WTC11 (cell line): Measurements from ENCODE around the gene TRIM42. TPM values are rescaled to one million over a fixed set of nuclear protein-coding genes. Genes with fewer than 3 reads are reported as not detected.

ENCODE experiments used
- ATAC-seq: fragments of 200-7000 bp; cut with Tn5 transposase; 2 replicates; pipeline ENCODE4 v1.10.0; 2021; ENCODE audit warnings: mild to moderate bottlenecking, moderate library complexity
- CTCF ChIA-PET: fragments of 300-600 bp; sonication (Branson Sonifier 250); formaldehyde crosslinking; loops from one replicate; lab custom pipeline; 2021; ENCODE audit warnings: antibody characterized with exemption; lab: Charles Lee
- POLR2A ChIA-PET: fragments of 350-600 bp; sonication (Branson Sonifier 250); formaldehyde crosslinking; loops from one replicate; lab custom pipeline; 2021; ENCODE audit warnings: antibody characterized with exemption; lab: Charles Lee
- DNase-seq: peaks from one replicate; pipeline ENCODE4 v3.0.0; 2021; ENCODE audit warnings: low spot score
- H3K27ac Mint-ChIP-seq: 2 replicates; pipeline ENCODE4 v1.8.0; 2021; ENCODE audit warnings: mixed read lengths
- H3K27me3 Mint-ChIP-seq: 2 replicates; pipeline ENCODE4 v1.8.0; 2021; ENCODE audit warnings: low read depth, mild to moderate bottlenecking, moderate library complexity, mixed read lengths
- H3K36me3 Mint-ChIP-seq: 2 replicates; pipeline ENCODE4 v1.8.0; 2021; ENCODE audit warnings: mixed read lengths
- H3K4me1 Mint-ChIP-seq: 2 replicates; pipeline ENCODE4 v1.8.0; 2022; ENCODE audit warnings: mixed read lengths
- H3K4me3 Mint-ChIP-seq: 2 replicates; pipeline ENCODE4 v1.8.0; 2021; ENCODE audit warnings: mild to moderate bottlenecking, moderate library complexity, mixed read lengths
- H3K9me3 Mint-ChIP-seq: 2 replicates; pipeline ENCODE4 v1.8.0; 2021; ENCODE audit warnings: mixed read lengths
- CBFB ChIP-seq: sonication (generic); formaldehyde crosslinking; IDR thresholded peaks from 2 replicates; pipeline ENCODE4 v1.8.1; 2022; ENCODE audit warnings: mild to moderate bottlenecking, low read depth, missing genetic modification reagents
- CDX4 ChIP-seq: fragments of 250-450 bp; sonication (Bioruptor Pico); IDR thresholded peaks from 2 replicates; pipeline ENCODE4 v1.9.0; 2021; ENCODE audit warnings: moderate library complexity, mild to moderate bottlenecking, inconsistent platforms, borderline replicate concordance
- CREM ChIP-seq: sonication (generic); formaldehyde crosslinking; IDR thresholded peaks from 2 replicates; pipeline ENCODE4 v1.8.1; 2022; ENCODE audit warnings: mild to moderate bottlenecking, missing genetic modification reagents, moderate library complexity
- ETV6 ChIP-seq: sonication (generic); formaldehyde crosslinking; IDR thresholded peaks from 2 replicates; pipeline ENCODE4 v1.8.1; 2022; ENCODE audit warnings: mild to moderate bottlenecking, missing genetic modification reagents
- FOXP1 ChIP-seq: sonication (generic); formaldehyde crosslinking; IDR thresholded peaks from 2 replicates; pipeline ENCODE4 v1.8.0; 2022; ENCODE audit warnings: missing genetic modification reagents, mild to moderate bottlenecking, moderate library complexity, borderline replicate concordance
- GRHL2 ChIP-seq: fragments of 250-450 bp; sonication (Bioruptor Pico); IDR thresholded peaks from 2 replicates; pipeline ENCODE4 v1.8.0; 2022; ENCODE audit warnings: mild to moderate bottlenecking, moderate library complexity; ENCODE audit not compliant: insufficient replicate concordance, severe bottlenecking
- KAT7 ChIP-seq: sonication (generic); formaldehyde crosslinking; IDR thresholded peaks from 2 replicates; pipeline ENCODE4 v1.8.1; 2023; ENCODE audit warnings: missing genetic modification reagents, mild to moderate bottlenecking, borderline replicate concordance
- NFATC4 ChIP-seq: fragments of 250-450 bp; sonication (Bioruptor Pico); IDR thresholded peaks from 2 replicates; pipeline ENCODE4 v1.9.0; 2021; ENCODE audit warnings: mild to moderate bottlenecking
- PREB ChIP-seq: sonication (generic); formaldehyde crosslinking; IDR thresholded peaks from 2 replicates; pipeline ENCODE4 v1.8.1; 2022; ENCODE audit warnings: mild to moderate bottlenecking, missing genetic modification reagents, moderate library complexity, borderline replicate concordance
- SMAD3 ChIP-seq: sonication (generic); formaldehyde crosslinking; IDR thresholded peaks from 2 replicates; pipeline ENCODE4 v1.8.0; 2022; ENCODE audit warnings: missing genetic modification reagents, mild to moderate bottlenecking, borderline replicate concordance
- TCF7 ChIP-seq: sonication (generic); formaldehyde crosslinking; IDR thresholded peaks from 2 replicates; pipeline ENCODE4 v1.8.0; 2022; ENCODE audit warnings: mild to moderate bottlenecking, low read depth, missing genetic modification reagents, moderate library complexity
- ZNF121 ChIP-seq: sonication (generic); formaldehyde crosslinking; IDR thresholded peaks from 2 replicates; pipeline ENCODE4 v1.8.0; 2023; ENCODE audit warnings: missing genetic modification reagents
- ZNF263 ChIP-seq: sonication (generic); formaldehyde crosslinking; IDR thresholded peaks from 2 replicates; pipeline ENCODE4 v1.8.1; 2022; ENCODE audit warnings: low read depth, mild to moderate bottlenecking, moderate library complexity, missing genetic modification reagents
- ZNF423 ChIP-seq: fragments of 250-450 bp; sonication (Bioruptor Pico); IDR thresholded peaks from 2 replicates; pipeline ENCODE4 v2.1.2; 2022; ENCODE audit warnings: mild to moderate bottlenecking, moderate library complexity
- ZNF512 ChIP-seq: sonication (generic); formaldehyde crosslinking; IDR thresholded peaks from 2 replicates; pipeline ENCODE4 v1.8.1; 2022; ENCODE audit warnings: missing genetic modification reagents, borderline replicate concordance
- total RNA-seq: library from RNA; stranded (reverse); gene quantifications from 3 replicates; pipeline ENCODE4 v1.2.3, GENCODE V29; 2021
- TF ChIP-seq, protein P1 (sequence below): sonication (generic); formaldehyde crosslinking; conservative IDR thresholded peaks from 2 replicates; pipeline ENCODE4 v1.8.1; 2023; ENCODE audit warnings: mild to moderate bottlenecking, low read depth, missing genetic modification reagents, moderate library complexity
- TF ChIP-seq, protein P2 (sequence below): sonication (generic); formaldehyde crosslinking; IDR thresholded peaks from 2 replicates; pipeline ENCODE4 v1.8.0; 2023; ENCODE audit warnings: mild to moderate bottlenecking, missing genetic modification reagents
- TF ChIP-seq, protein P3 (sequence below): fragments of 250-450 bp; sonication (Bioruptor Pico); IDR thresholded peaks from 2 replicates; pipeline ENCODE4 v2.1.2; 2022; ENCODE audit warnings: mild to moderate bottlenecking, moderate library complexity
- TF ChIP-seq, protein P4 (sequence below): fragments of 250-450 bp; sonication (Bioruptor Pico); IDR thresholded peaks from 2 replicates; pipeline ENCODE4 v1.9.0; 2021; ENCODE audit warnings: mild to moderate bottlenecking, borderline replicate concordance

The TRIM42 gene
- total RNA-seq, 1 experiment from 2014 or later = not detected

GRCh38 chr3:140726066-140726465, 48.2 kb downstream of the TRIM42 start (continued):
- TF ChIP-seq, protein P1, sequence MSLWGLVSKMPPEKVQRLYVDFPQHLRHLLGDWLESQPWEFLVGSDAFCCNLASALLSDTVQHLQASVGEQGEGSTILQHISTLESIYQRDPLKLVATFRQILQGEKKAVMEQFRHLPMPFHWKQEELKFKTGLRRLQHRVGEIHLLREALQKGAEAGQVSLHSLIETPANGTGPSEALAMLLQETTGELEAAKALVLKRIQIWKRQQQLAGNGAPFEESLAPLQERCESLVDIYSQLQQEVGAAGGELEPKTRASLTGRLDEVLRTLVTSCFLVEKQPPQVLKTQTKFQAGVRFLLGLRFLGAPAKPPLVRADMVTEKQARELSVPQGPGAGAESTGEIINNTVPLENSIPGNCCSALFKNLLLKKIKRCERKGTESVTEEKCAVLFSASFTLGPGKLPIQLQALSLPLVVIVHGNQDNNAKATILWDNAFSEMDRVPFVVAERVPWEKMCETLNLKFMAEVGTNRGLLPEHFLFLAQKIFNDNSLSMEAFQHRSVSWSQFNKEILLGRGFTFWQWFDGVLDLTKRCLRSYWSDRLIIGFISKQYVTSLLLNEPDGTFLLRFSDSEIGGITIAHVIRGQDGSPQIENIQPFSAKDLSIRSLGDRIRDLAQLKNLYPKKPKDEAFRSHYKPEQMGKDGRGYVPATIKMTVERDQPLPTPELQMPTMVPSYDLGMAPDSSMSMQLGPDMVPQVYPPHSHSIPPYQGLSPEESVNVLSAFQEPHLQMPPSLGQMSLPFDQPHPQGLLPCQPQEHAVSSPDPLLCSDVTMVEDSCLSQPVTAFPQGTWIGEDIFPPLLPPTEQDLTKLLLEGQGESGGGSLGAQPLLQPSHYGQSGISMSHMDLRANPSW (CRISPR knock-in tag) = no peak
- no peak for TF ChIP-seq FOXP1 (CRISPR knock-in tag)
- no peak for TF ChIP-seq ZNF121 (CRISPR knock-in tag)
- no peak for TF ChIP-seq SMAD3 (CRISPR knock-in tag)
- no peak for TF ChIP-seq PREB
- TF ChIP-seq CREM = no peak
- no peak for TF ChIP-seq CBFB
- TF ChIP-seq, protein P2, sequence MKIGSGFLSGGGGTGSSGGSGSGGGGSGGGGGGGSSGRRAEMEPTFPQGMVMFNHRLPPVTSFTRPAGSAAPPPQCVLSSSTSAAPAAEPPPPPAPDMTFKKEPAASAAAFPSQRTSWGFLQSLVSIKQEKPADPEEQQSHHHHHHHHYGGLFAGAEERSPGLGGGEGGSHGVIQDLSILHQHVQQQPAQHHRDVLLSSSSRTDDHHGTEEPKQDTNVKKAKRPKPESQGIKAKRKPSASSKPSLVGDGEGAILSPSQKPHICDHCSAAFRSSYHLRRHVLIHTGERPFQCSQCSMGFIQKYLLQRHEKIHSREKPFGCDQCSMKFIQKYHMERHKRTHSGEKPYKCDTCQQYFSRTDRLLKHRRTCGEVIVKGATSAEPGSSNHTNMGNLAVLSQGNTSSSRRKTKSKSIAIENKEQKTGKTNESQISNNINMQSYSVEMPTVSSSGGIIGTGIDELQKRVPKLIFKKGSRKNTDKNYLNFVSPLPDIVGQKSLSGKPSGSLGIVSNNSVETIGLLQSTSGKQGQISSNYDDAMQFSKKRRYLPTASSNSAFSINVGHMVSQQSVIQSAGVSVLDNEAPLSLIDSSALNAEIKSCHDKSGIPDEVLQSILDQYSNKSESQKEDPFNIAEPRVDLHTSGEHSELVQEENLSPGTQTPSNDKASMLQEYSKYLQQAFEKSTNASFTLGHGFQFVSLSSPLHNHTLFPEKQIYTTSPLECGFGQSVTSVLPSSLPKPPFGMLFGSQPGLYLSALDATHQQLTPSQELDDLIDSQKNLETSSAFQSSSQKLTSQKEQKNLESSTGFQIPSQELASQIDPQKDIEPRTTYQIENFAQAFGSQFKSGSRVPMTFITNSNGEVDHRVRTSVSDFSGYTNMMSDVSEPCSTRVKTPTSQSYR (CRISPR knock-in tag) = no peak
- TF ChIP-seq ZNF263 = no peak
- TF ChIP-seq CDX4 = no peak
- TF ChIP-seq ZNF423 (CRISPR knock-in tag) = no peak
- no peak for TF ChIP-seq ZNF512
- no peak for TF ChIP-seq NFATC4 (CRISPR knock-in tag)
- no peak for TF ChIP-seq KAT7 (CRISPR knock-in tag)

DNA sequence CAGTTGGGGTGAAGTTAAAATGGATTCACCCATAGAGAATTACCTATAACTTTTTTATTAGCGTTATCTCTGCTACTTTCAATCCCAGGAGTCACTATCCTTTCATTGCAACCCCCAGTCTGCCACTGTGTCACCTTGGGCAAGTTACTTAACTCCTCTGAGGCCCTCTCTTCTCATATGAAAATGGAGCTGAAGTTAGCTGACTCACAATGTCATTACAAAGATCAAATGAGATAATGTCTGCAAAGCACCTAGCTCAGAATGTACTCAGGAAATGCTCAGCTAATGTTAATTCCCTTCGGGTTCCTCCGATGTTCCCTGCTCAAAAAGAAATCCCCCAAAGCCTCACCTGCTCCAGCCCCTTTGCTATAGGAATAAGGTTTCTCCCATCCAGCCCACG, 50.0 kb downstream of the TRIM42 start:
- no peak; the same call in 1 of the 2 replicates for ATAC-seq
- DNase-seq = no peak
- H3K9me3 Mint-ChIP-seq = peaks cover 11% of the 10 kb centered on the region
- CTCF ChIA-PET = interaction anchor here (1.2 kb wide), 1 partner anchor 9 kb away, joined by 4 read pairs; no protein-coding TSS in a partner anchor
- H3K36me3 Mint-ChIP-seq = no peaks in the 10 kb centered on the region
- H3K4me1 Mint-ChIP-seq = peaks cover 33% of the 10 kb centered on the region
- H3K27me3 Mint-ChIP-seq = no peaks in the 10 kb centered on the region; the same call in 1 of the 2 replicates
- POLR2A ChIA-PET = no interaction called here
- TF ChIP-seq ETV6 (CRISPR knock-in tag) = no peak
- TF ChIP-seq, protein P3, sequence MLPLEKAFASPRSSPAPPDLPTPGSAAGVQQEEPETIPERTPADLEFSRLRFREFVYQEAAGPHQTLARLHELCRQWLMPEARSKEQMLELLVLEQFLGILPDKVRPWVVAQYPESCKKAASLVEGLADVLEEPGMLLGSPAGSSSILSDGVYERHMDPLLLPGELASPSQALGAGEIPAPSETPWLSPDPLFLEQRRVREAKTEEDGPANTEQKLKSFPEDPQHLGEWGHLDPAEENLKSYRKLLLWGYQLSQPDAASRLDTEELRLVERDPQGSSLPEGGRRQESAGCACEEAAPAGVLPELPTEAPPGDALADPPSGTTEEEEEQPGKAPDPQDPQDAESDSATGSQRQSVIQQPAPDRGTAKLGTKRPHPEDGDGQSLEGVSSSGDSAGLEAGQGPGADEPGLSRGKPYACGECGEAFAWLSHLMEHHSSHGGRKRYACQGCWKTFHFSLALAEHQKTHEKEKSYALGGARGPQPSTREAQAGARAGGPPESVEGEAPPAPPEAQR (CRISPR knock-in tag) = no peak
- TF ChIP-seq, protein P4, sequence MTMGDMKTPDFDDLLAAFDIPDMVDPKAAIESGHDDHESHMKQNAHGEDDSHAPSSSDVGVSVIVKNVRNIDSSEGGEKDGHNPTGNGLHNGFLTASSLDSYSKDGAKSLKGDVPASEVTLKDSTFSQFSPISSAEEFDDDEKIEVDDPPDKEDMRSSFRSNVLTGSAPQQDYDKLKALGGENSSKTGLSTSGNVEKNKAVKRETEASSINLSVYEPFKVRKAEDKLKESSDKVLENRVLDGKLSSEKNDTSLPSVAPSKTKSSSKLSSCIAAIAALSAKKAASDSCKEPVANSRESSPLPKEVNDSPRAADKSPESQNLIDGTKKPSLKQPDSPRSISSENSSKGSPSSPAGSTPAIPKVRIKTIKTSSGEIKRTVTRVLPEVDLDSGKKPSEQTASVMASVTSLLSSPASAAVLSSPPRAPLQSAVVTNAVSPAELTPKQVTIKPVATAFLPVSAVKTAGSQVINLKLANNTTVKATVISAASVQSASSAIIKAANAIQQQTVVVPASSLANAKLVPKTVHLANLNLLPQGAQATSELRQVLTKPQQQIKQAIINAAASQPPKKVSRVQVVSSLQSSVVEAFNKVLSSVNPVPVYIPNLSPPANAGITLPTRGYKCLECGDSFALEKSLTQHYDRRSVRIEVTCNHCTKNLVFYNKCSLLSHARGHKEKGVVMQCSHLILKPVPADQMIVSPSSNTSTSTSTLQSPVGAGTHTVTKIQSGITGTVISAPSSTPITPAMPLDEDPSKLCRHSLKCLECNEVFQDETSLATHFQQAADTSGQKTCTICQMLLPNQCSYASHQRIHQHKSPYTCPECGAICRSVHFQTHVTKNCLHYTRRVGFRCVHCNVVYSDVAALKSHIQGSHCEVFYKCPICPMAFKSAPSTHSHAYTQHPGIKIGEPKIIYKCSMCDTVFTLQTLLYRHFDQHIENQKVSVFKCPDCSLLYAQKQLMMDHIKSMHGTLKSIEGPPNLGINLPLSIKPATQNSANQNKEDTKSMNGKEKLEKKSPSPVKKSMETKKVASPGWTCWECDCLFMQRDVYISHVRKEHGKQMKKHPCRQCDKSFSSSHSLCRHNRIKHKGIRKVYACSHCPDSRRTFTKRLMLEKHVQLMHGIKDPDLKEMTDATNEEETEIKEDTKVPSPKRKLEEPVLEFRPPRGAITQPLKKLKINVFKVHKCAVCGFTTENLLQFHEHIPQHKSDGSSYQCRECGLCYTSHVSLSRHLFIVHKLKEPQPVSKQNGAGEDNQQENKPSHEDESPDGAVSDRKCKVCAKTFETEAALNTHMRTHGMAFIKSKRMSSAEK = no peak
- no peak for TF ChIP-seq TCF7 (CRISPR knock-in tag)
- no peak for TF ChIP-seq SMAD3 (CRISPR knock-in tag)
- no peak for TF ChIP-seq GRHL2
- H3K27ac Mint-ChIP-seq = no peak overlapping the region; the same call in 1 of the 2 replicates
- H3K4me3 Mint-ChIP-seq = no peak overlapping the region
